ENCODE data around the gene SLC35B1.

Gene SLC35B1

DNA sequence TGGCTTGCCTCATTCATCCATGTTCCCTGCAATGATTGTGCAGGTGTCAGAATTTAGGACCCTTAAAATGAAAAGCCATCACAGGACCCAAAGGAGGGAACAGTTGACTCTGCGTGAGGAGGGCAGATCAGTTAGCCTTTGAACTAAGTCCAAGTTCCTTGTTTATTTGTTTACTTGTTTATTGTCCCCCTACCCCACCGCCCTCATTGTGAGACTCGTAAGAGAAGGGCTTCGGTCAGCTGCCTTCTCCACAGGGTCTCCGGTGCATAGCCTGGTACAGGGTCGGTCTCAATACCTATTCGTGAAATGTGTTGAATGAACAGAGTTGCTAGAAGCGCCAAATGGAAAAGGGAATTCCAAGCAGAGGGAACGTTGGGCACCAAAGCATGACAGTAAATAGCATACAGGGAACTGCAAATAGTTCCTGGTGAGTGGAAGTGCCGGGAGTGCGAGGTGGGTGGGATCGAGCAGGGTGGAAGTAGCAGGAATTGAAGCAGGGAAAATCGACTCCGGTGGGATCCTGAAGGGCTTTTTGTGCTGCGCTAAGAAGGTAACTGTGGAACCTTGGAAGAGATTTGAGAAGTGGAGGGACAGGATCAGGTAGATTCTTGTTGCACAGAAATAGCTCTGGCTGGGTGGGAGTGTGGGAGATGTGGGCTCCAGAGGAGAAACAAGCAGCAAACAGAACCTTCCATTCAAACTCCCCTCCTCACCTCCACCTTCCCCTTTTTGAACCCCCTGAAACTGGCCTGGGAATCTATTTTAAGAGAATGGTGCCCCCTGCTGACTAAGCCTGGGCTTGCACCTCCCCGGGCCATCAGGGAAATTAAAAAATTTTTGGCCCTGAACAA lies 12.7 kb downstream of the SLC35B1 start:
- Histone ChIP-seq H3K9ac (ENCODE audit: low read length) (no peak overlapping the region), H3K27ac (ENCODE audit: low read length) (no peak overlapping the region), H3K4me2 (ENCODE audit: low read length) (peak overlapping the region; percentile 51), H3K27me3 (ENCODE audit: low read depth, low read length) (no peaks in the 10 kb centered on the region), H3K9me3 (ENCODE audit: insufficient read depth, low read length) (no peaks in the 10 kb centered on the region), H3K4me1 (ENCODE audit: low read length) (peaks cover 17% of the 10 kb centered on the region), H3K36me3 (replicated peaks; ENCODE audit: low read depth, low read length) (peaks cover 3% of the 10 kb centered on the region), H2AFZ (ENCODE audit: low read depth, low read length) (no peak overlapping the region), H4K20me1 (ENCODE audit: insufficient read depth, low read length) (no peaks in the 10 kb centered on the region), H3K4me3 (ENCODE audit: low read length) (no peak overlapping the region), H3K79me2 (ENCODE audit: low read length) (no peaks in the 10 kb centered on the region)
- TF ChIP-seq, protein P1, sequence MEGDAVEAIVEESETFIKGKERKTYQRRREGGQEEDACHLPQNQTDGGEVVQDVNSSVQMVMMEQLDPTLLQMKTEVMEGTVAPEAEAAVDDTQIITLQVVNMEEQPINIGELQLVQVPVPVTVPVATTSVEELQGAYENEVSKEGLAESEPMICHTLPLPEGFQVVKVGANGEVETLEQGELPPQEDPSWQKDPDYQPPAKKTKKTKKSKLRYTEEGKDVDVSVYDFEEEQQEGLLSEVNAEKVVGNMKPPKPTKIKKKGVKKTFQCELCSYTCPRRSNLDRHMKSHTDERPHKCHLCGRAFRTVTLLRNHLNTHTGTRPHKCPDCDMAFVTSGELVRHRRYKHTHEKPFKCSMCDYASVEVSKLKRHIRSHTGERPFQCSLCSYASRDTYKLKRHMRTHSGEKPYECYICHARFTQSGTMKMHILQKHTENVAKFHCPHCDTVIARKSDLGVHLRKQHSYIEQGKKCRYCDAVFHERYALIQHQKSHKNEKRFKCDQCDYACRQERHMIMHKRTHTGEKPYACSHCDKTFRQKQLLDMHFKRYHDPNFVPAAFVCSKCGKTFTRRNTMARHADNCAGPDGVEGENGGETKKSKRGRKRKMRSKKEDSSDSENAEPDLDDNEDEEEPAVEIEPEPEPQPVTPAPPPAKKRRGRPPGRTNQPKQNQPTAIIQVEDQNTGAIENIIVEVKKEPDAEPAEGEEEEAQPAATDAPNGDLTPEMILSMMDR (IDR thresholded peaks at IDR 0.05; ENCODE audit: low read depth, low read length), result peak; percentile 95
- no peak for TF ChIP-seq EZH2phosphoT487 (IDR thresholded peaks at IDR 0.05; ENCODE audit: low read depth)

DNA sequence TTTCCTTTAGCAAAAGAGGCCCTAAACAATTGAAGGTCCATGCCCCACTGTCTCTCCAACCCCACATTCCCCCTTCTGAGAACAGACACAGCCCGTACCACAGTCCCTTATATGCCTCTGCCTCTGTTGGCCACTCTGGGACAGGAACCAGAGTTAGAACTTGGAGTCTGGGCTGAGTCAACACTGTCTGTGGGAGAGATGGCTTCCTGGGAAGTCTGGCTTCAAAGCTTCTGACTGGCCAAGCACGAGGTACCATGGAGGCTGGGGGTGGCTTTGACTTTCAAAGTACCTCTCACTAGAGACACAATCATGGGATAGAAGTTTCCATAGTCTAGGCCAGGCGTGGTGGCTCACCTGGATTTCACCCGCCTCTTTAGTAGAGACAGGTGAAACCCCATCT lies 15.0 kb downstream of the SLC35B1 start:
- no peaks in the 10 kb centered on the region for H3K79me2 ChIP-seq (ENCODE audit: low read length)
- no peaks in the 10 kb centered on the region for H3K27me3 ChIP-seq (ENCODE audit: low read depth, low read length)
- peaks cover 17% of the 10 kb centered on the region for H3K4me1 ChIP-seq (ENCODE audit: low read length)
- H4K20me1 ChIP-seq (ENCODE audit: insufficient read depth, low read length), result no peaks in the 10 kb centered on the region
- no peak overlapping the region for H3K4me2 ChIP-seq (ENCODE audit: low read length)
- H2AFZ ChIP-seq (ENCODE audit: low read depth, low read length), result no peak overlapping the region
- TF ChIP-seq, protein P1 (IDR thresholded peaks at IDR 0.05; ENCODE audit: low read depth, low read length), result no peak
- TF ChIP-seq EZH2phosphoT487 (IDR thresholded peaks at IDR 0.05; ENCODE audit: low read depth), result no peak
- no peaks in the 10 kb centered on the region for H3K36me3 ChIP-seq (replicated peaks; ENCODE audit: low read depth, low read length)
- H3K9ac ChIP-seq (ENCODE audit: low read length), result no peak overlapping the region
- no peaks in the 10 kb centered on the region for H3K9me3 ChIP-seq (ENCODE audit: insufficient read depth, low read length)
- H3K27ac ChIP-seq (ENCODE audit: low read length), result no peak overlapping the region
- H3K4me3 ChIP-seq (ENCODE audit: low read length), result no peak overlapping the region

DNA sequence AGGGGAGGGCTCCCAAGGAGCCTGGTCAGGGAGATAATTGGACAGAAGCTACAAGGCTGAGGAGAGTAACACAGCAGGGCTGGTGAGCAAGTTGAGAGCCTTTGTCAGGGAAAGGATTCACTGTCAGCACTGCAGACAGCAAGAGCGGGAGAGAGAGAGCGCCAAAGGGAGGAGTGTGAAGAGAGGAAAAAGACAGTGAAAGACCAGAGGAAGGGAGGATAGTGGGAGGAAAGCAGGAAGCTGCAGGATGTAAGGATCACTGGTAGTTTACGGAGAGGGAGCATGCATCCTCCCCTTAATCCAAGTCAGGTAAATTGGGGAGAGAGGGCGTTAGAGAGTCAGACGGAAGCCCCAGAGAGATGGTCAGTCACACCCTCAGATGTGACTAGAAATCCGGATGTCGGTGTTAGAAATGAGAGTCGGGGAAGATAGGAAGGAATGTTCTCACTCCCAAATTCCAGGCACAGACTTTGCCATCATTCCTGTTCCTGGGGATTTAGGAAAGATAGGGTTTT lies 16.0 kb downstream of the SLC35B1 start:
- Histone ChIP-seq H3K36me3 (replicated peaks; ENCODE audit: low read depth, low read length) (no peaks in the 10 kb centered on the region), H3K9ac (ENCODE audit: low read length) (no peak overlapping the region), H3K79me2 (ENCODE audit: low read length) (no peaks in the 10 kb centered on the region), H2AFZ (ENCODE audit: low read depth, low read length) (no peak overlapping the region), H4K20me1 (ENCODE audit: insufficient read depth, low read length) (no peaks in the 10 kb centered on the region), H3K27me3 (ENCODE audit: low read depth, low read length) (no peaks in the 10 kb centered on the region), H3K9me3 (ENCODE audit: insufficient read depth, low read length) (no peaks in the 10 kb centered on the region), H3K4me3 (ENCODE audit: low read length) (no peak overlapping the region), H3K4me2 (ENCODE audit: low read length) (no peak overlapping the region), H3K27ac (ENCODE audit: low read length) (no peak overlapping the region), H3K4me1 (ENCODE audit: low read length) (peaks cover 17% of the 10 kb centered on the region)
- TF ChIP-seq, protein P1 (IDR thresholded peaks at IDR 0.05; ENCODE audit: low read depth, low read length), result no peak
- no peak for TF ChIP-seq EZH2phosphoT487 (IDR thresholded peaks at IDR 0.05; ENCODE audit: low read depth)

DNA sequence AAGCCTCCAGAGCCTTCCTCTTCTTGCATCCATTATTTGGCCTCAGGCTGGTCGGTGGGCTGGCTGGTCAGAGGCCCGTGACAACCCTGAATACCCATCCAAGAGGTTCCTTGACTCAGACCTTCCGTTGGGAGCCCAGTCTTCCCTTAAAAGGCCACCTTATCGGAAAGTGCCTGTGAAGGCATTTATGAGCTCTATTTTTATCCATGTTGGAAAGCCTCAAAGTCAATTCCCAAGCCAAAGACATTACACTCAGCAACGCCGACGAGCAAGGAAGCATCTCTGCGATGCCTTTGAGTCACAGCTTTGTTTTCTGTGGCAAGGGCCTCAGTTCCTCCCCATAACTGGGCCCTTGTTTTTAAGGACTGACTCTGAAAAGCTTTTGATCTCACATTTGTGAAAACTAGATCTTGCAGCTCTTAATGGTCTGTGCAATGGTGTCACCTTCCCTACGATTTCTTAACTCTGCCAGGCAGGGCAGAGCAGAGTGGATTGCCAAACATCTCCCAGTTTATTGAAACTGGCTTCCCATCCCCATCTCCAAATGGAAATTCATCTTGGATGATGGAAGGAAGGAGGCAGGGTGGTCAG lies 16.6 kb downstream of the SLC35B1 start:
- Histone ChIP-seq H3K9ac (ENCODE audit: low read length) (no peak overlapping the region), H3K4me2 (ENCODE audit: low read length) (no peak overlapping the region), H3K4me1 (ENCODE audit: low read length) (peaks cover 11% of the 10 kb centered on the region), H3K79me2 (ENCODE audit: low read length) (no peaks in the 10 kb centered on the region), H3K27me3 (ENCODE audit: low read depth, low read length) (no peaks in the 10 kb centered on the region), H2AFZ (ENCODE audit: low read depth, low read length) (no peak overlapping the region), H4K20me1 (ENCODE audit: insufficient read depth, low read length) (no peaks in the 10 kb centered on the region), H3K9me3 (ENCODE audit: insufficient read depth, low read length) (no peaks in the 10 kb centered on the region), H3K36me3 (replicated peaks; ENCODE audit: low read depth, low read length) (no peaks in the 10 kb centered on the region), H3K27ac (ENCODE audit: low read length) (no peak overlapping the region), H3K4me3 (ENCODE audit: low read length) (no peak overlapping the region)
- no peak for TF ChIP-seq EZH2phosphoT487 (IDR thresholded peaks at IDR 0.05; ENCODE audit: low read depth)
- TF ChIP-seq, protein P1 (IDR thresholded peaks at IDR 0.05; ENCODE audit: low read depth, low read length), result no peak
